B cell (primary cell): ENCODE data around the gene DNAJC24. TPM values are rescaled to one million over a fixed set of nuclear protein-coding genes. Genes with fewer than 3 reads are reported as not detected.

Experiments
- ATAC-seq: fragments of 200-7000 bp; cut with Tn5 transposase; one replicate; pipeline ENCODE4 v1.10.0; 2021; ENCODE audit warnings: low read depth, mild to moderate bottlenecking, moderate number of reproducible peaks, moderate library complexity
- CTCF ChIA-PET: fragments of 350-600 bp; sonication (Branson Sonifier 250); formaldehyde crosslinking; loops from one replicate; lab custom pipeline; 2021; ENCODE audit warnings: antibody characterized with exemption, inconsistent platforms; lab: Charles Lee
- POLR2A ChIA-PET: fragments of 350-600 bp; sonication (Branson Sonifier 250); formaldehyde crosslinking; loops from one replicate; lab custom pipeline; 2021; ENCODE audit warnings: antibody characterized with exemption; lab: Charles Lee
- DNase-seq: peaks from one replicate; pipeline ENCODE4 v3.0.0; 2013
- H2AFZ ChIP-seq: 2 replicates; pipeline ENCODE4 v1.6.1; 2012; ENCODE audit warnings: mild to moderate bottlenecking, low read depth, low read length; ENCODE audit not compliant: insufficient read depth, poor library complexity, severe bottlenecking
- H3K27ac ChIP-seq, 2 donors: 1 replicate in 1 of 2; 2 replicates in 1 of 2; pipeline ENCODE4 v1.5.1; 2012 to 2013; ENCODE audit warnings: low read length in 2 of 2, mild to moderate bottlenecking in 2 of 2, moderate library complexity in 1 of 2
- H3K27me3 ChIP-seq, 4 experiments: fragments of 200-600 bp in 1 of 4; sonication (generic) in 1 of 4; replicated peaks in 1 of 4; 1 replicate in 2 of 4; 2 replicates in 2 of 4; pipeline versions ENCODE4 v1.6.1 to v1.7.0; 2013 to 2016; ENCODE audit warnings: low read length in 3 of 4, mild to moderate bottlenecking in 2 of 4, mixed read lengths in 1 of 4, moderate library complexity in 1 of 4; ENCODE audit not compliant: insufficient read depth in 4 of 4, control insufficient read depth in 3 of 4; ENCODE audit errors: control extremely low read depth in 1 of 4
- H3K36me3 ChIP-seq, 2 experiments: replicated peaks in 1 of 2; 1 replicate in 1 of 2; 2 replicates in 1 of 2; pipeline versions ENCODE4 v1.6.1 to v1.7.1; 2013; ENCODE audit warnings: low read length in 1 of 2; ENCODE audit not compliant: insufficient read depth in 2 of 2, control insufficient read depth in 1 of 2; ENCODE audit errors: control extremely low read depth in 1 of 2, extremely low read depth in 1 of 2
- H3K4me1 ChIP-seq, 2 donors: fragments of 200-600 bp in 1 of 2; sonication (generic) in 1 of 2; 1 replicate in 1 of 2; 2 replicates in 1 of 2; pipeline versions ENCODE4 v1.5.1 to v1.6.1; 2013 to 2017; ENCODE audit warnings: low read length in 2 of 2; ENCODE audit not compliant: control insufficient read depth in 2 of 2, insufficient read depth in 2 of 2
- H3K4me2 ChIP-seq: replicated peaks from 2 replicates; pipeline ENCODE3; 2012; ENCODE audit warnings: mild to moderate bottlenecking, low read depth, low read length; ENCODE audit not compliant: poor library complexity, severe bottlenecking
- H3K4me3 ChIP-seq, 5 experiments: fragments of 200-600 bp in 1 of 5; sonication (generic) in 1 of 5; 1 replicate in 3 of 5; 2 replicates in 2 of 5; pipeline versions ENCODE4 v1.5.1 to v1.7.0; 2011 to 2016; ENCODE audit warnings: low read length in 4 of 5, mild to moderate bottlenecking in 4 of 5, low read depth in 2 of 5, control low read depth in 1 of 5, moderate library complexity in 1 of 5; ENCODE audit not compliant: insufficient read depth in 1 of 5; ENCODE audit errors: control extremely low read depth in 1 of 5, extremely low read depth in 1 of 5
- H3K79me2 ChIP-seq: fragments of 200-600 bp; sonication (generic); one replicate; pipeline ENCODE4 v1.6.0; 2016; ENCODE audit warnings: low read length; ENCODE audit not compliant: control insufficient read depth, insufficient read depth
- H3K9ac ChIP-seq: fragments of 200-600 bp; sonication (generic); 2 replicates; pipeline ENCODE4 v1.6.1; 2017; ENCODE audit warnings: mild to moderate bottlenecking, low read length, moderate library complexity
- H3K9me3 ChIP-seq, 3 donors: one replicate each; pipeline versions ENCODE4 v1.6.1 to v1.7.1; 2013; ENCODE audit warnings: low read length in 2 of 3; ENCODE audit not compliant: control insufficient read depth in 2 of 3, insufficient read depth in 1 of 3; ENCODE audit errors: control extremely low read depth in 1 of 3
- H4K20me1 ChIP-seq: 2 replicates; pipeline ENCODE4 v1.6.0; 2012; ENCODE audit warnings: mild to moderate bottlenecking, low read length; ENCODE audit not compliant: insufficient read depth, control insufficient read depth, poor library complexity, severe bottlenecking
- H3K27ac Mint-ChIP-seq: one replicate; pipeline ENCODE4 v1.8.0; 2021; ENCODE audit warnings: mixed read lengths
- H3K27me3 Mint-ChIP-seq: one replicate; pipeline ENCODE4 v1.8.0; 2021; ENCODE audit warnings: mixed read lengths
- H3K4me1 Mint-ChIP-seq: one replicate; pipeline ENCODE4 v1.8.0; 2021; ENCODE audit warnings: mixed read lengths
- H3K4me3 Mint-ChIP-seq: one replicate; pipeline ENCODE4 v1.8.0; 2021; ENCODE audit warnings: mixed read lengths
- H3K9me3 Mint-ChIP-seq: one replicate; pipeline ENCODE4 v1.8.0; 2022; ENCODE audit warnings: mixed read lengths; ENCODE audit not compliant: insufficient read depth
- CTCF ChIP-seq: fragments of 200-600 bp; IDR thresholded peaks from one replicate; pipeline ENCODE4 v1.8.0; 2022; ENCODE audit warnings: antibody characterized with exemption, mild to moderate bottlenecking
- EZH2 ChIP-seq: IDR thresholded peaks from 2 replicates; pipeline ENCODE4 v1.6.1; 2012; ENCODE audit warnings: borderline replicate concordance, low read depth, mild to moderate bottlenecking, moderate library complexity, low read length; ENCODE audit not compliant: insufficient read depth, poor library complexity, severe bottlenecking
- WGBS: methylation state at CpG from one replicate; pipeline ENCODE4 v1.1.5; 2013; ENCODE audit warnings: missing lambda C conversion rate; ENCODE audit not compliant: insufficient coverage; 5-methylcytosine and 5-hydroxymethylcytosine counted together
- intact Hi-C: fragments of 100-400 bp; cut with micrococcal nuclease; formaldehyde crosslinking; loops from one replicate; pipeline ENCODE4 v1.10.0; 2022
- polyA plus RNA-seq: library from polyadenylated mRNA; depleted of rRNA; stranded (reverse); fragments of >200 nt; gene quantifications from 2 replicates; pipeline ENCODE4 v1.2.3, GENCODE V29; 2012
- total RNA-seq, 2 donors: library from RNA; stranded (reverse); fragments of 120-200 nt in 1 of 2; gene quantifications; 1 replicate in 1 of 2; 2 replicates in 1 of 2; pipeline versions ENCODE4 v1.2.3 to v1.2.4, GENCODE V29; 2013 to 2022

DNAJC24 gene
- total and polyA plus RNA-seq, 2 donors (not counting 1 experiment from before 2014, with no cell fraction given), result 10.7 to 24.6 TPM

DNA sequence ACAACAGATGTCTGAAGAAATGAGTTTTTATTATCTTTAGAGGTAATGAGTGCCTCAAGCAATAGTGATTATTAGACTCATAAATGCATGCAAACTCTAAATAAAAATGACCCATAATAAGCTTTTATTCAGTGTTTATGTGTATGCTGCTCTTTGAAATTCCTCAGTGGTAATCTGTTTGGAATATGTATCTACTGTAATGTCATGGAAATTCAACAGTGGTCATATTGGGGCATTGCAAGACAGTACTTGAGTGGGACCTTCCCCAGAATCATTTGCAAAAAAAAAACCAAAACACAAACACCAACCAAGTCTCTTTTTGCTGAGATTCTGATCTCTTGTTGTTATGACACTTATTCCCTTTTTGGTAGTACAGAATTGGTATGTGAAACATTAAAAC, 35.0 kb downstream of the DNAJC24 start:
- CTCF ChIA-PET, result no interaction called here
- no peaks in the 10 kb centered on the region for H3K9me3 ChIP-seq
- H3K4me1 ChIP-seq, result no peaks in the 10 kb centered on the region
- intact Hi-C loops, result no loop called here
- ATAC-seq (no peak), DNase-seq (no peak)
- H3K4me1 Mint-ChIP-seq, result peaks cover 4% of the 10 kb centered on the region
- H3K4me3 Mint-ChIP-seq, result no peak overlapping the region
- peaks cover 3% of the 10 kb centered on the region for H3K9me3 Mint-ChIP-seq
- POLR2A ChIA-PET, result no interaction called here
- H4K20me1 ChIP-seq, result no peaks in the 10 kb centered on the region
- no peaks in the 10 kb centered on the region for H3K27me3 Mint-ChIP-seq
- H2AFZ ChIP-seq, result no peak overlapping the region
- H3K27ac ChIP-seq, result no peak overlapping the region
- no peaks in the 10 kb centered on the region for H3K79me2 ChIP-seq
- H3K4me2 ChIP-seq, result no peak overlapping the region
- TF ChIP-seq CTCF (no peak), EZH2 (no peak)
- H3K9ac ChIP-seq, result no peak overlapping the region
- no peak overlapping the region for H3K4me3 ChIP-seq
- H3K36me3 ChIP-seq, result no peaks in the 10 kb centered on the region
- H3K27ac Mint-ChIP-seq, result no peak overlapping the region
- H3K27me3 ChIP-seq, result no peaks in the 10 kb centered on the region

- TF ChIP-seq CTCF (no peak), EZH2 (no peak)
- Histone ChIP-seq H3K9me3 (no peaks in the 10 kb centered on the region), H3K4me2 (no peak overlapping the region), H2AFZ (no peak overlapping the region), H3K9ac (no peak overlapping the region), H4K20me1 (no peaks in the 10 kb centered on the region), H3K4me3 (no peak overlapping the region), H3K27me3 (no peaks in the 10 kb centered on the region), H3K79me2 (no peaks in the 10 kb centered on the region), H3K27ac (no peak overlapping the region), H3K4me1 (no peaks in the 10 kb centered on the region), H3K36me3 (no peaks in the 10 kb centered on the region)
- ATAC-seq (no peak), DNase-seq (no peak)
- WGBS, result 100% methylated on average over 2 of the region's 2 CpGs
- no peak overlapping the region for H3K27ac Mint-ChIP-seq
- ChIA-PET CTCF (no interaction called here), POLR2A (no interaction called here)
- no peaks in the 10 kb centered on the region for H3K27me3 Mint-ChIP-seq
- peaks cover 4% of the 10 kb centered on the region for H3K4me1 Mint-ChIP-seq
- H3K4me3 Mint-ChIP-seq, result no peak overlapping the region
- no peaks in the 10 kb centered on the region for H3K9me3 Mint-ChIP-seq
- intact Hi-C loops, result no loop called here
Measured at GRCh38 chr11:31408201-31408600, 38.5 kb downstream of the DNAJC24 start.
